GM19035 (cell line): ENCODE data around the gene CLBA1.

Source experiments
- ATAC-seq: cut with Tn5 transposase; IDR thresholded peaks from one replicate; pipeline ENCODE4 v1.9.1; 2021; ENCODE audit not compliant: unreplicated experiment

Gene CLBA1

GRCh38 chr14:105005329-105005928 lies 19.8 kb downstream of the CLBA1 start:
- no peak for ATAC-seq

GRCh38 chr14:105005929-105006830 lies 20.6 kb downstream of the CLBA1 start:
- no peak for ATAC-seq

GRCh38 chr14:105006831-105007592 lies 21.4 kb downstream of the CLBA1 start:
- no peak for ATAC-seq

GRCh38 chr14:105007593-105008264 lies 22.1 kb downstream of the CLBA1 start:
- no peak for ATAC-seq

- ATAC-seq: no peak
Observed at GRCh38 chr14:105010106-105010505, 24.5 kb downstream of the CLBA1 start.

GRCh38 chr14:105010891-105011291 lies 25.3 kb downstream of the CLBA1 start:
- ATAC-seq: no peak

- ATAC-seq: no peak
Observed at GRCh38 chr14:105011312-105011990, 25.9 kb downstream of the CLBA1 start.

GRCh38 chr14:105012171-105012985 lies 26.8 kb downstream of the CLBA1 start:
- no peak for ATAC-seq

GRCh38 chr14:105013150-105013785 lies 27.7 kb downstream of the CLBA1 start:
- no peak for ATAC-seq

- no peak for ATAC-seq
Observed at GRCh38 chr14:105014032-105014431, 28.4 kb downstream of the CLBA1 start.

- no peak for ATAC-seq
Observed at GRCh38 chr14:105014631-105015030, 29.0 kb downstream of the CLBA1 start.

- ATAC-seq: no peak
Observed at GRCh38 chr14:105015242-105015641, 29.7 kb downstream of the CLBA1 start.

- no peak for ATAC-seq
Observed at GRCh38 chr14:105015905-105016304, 30.3 kb downstream of the CLBA1 start.

GRCh38 chr14:105018414-105018813 lies 32.8 kb downstream of the CLBA1 start:
- no peak for ATAC-seq

GRCh38 chr14:105019861-105020814 lies 34.5 kb downstream of the CLBA1 start:
- ATAC-seq: peak; percentile 34

- ATAC-seq: peak; percentile 78
Observed at GRCh38 chr14:105020815-105021655, 35.4 kb downstream of the CLBA1 start, which contains the start of gene CDCA4. Gene CDCA4 (minus strand): TSS chr14:105021083. CDS start chr14:105011929, 9,154 bp downstream.

- peak; percentile 4 for ATAC-seq
Observed at GRCh38 chr14:105021656-105022275, 36.2 kb downstream of the CLBA1 start.
